Measurements from ENCODE around the gene ALG9. TPM values are rescaled to one million over a fixed set of nuclear protein-coding genes. Genes with fewer than 3 reads are reported as not detected.
A peak's percentile ranks its signal among the peaks of the same experiment; 100 is the strongest.

Gene ALG9
- total and polyA plus RNA-seq, 2 of the 4 experiments (the other 2 are of a cell fraction): 20.7 to 35.7 TPM

DNA sequence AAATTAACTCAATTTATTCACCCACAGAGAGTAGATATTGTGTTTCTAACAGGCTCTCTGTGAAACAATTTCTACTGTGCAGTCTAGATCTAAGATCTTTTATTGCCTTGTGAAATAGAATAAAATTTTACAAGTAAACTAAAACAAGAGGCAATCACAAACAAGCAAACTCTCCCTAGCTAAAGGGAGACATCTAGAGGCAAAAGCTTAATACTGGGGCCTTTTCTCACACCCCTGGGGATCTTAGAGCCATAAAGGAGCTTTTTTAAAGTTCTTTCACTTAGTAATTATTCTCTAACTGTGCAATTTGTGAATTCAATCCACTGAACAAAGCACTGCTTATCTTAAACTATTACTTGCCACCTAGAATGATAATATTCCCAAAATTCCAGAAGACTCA is 19.7 kb downstream of the ALG9 start:
- no TSS peak for BruUV-seq (replicated peaks)
- Histone ChIP-seq H3K9me1 (ENCODE audit: insufficient read depth, low read length) (peaks cover 3% of the 10 kb centered on the region; the same call in 1 of the 2 replicates), H2BK5ac (ENCODE audit: low read depth, low read length, poor library complexity, severe bottlenecking) (no peak overlapping the region), H2BK120ac (ENCODE audit: low read depth, low read length) (no peak overlapping the region), H3K14ac (replicated peaks; ENCODE audit: low read depth, low read length) (no peak overlapping the region), H3K4me1 (ENCODE audit: control insufficient read depth, insufficient read depth, low read length) (peaks cover 5% of the 10 kb centered on the region), H3K36me3 (ENCODE audit: control insufficient read depth, insufficient read depth, low read length) (peaks cover 7% of the 10 kb centered on the region), H3K4me3 (ENCODE audit: insufficient read depth, low read depth, low read length) (no peak overlapping the region), H4K5ac (ENCODE audit: low read depth, low read length) (no peak overlapping the region), H4K20me1 (ENCODE audit: insufficient read depth, low read length) (no peaks in the 10 kb centered on the region), H3K18ac (ENCODE audit: low read depth, low read length) (no peak overlapping the region), H3K4ac (ENCODE audit: low read depth, low read length) (no peak overlapping the region), H2BK15ac (ENCODE audit: low read depth, low read length) (no peak overlapping the region), H2AK5ac (ENCODE audit: low read depth, low read length) (no peak overlapping the region), H4K91ac (ENCODE audit: insufficient read depth, low read depth, low read length) (no peak overlapping the region), H3K27ac (ENCODE audit: insufficient read depth, low read length) (no peak overlapping the region), H3K9ac (ENCODE audit: low read depth, low read length) (no peak overlapping the region), H2BK20ac (ENCODE audit: low read depth, low read length) (no peak overlapping the region), H2AK9ac (replicated peaks; ENCODE audit: low read depth, low read length, poor library complexity) (no peak overlapping the region), H4K8ac (ENCODE audit: low read depth in 2 of 2, low read length in 2 of 2) (no peak overlapping the region), H3K4me2 (ENCODE audit: low read depth, low read length) (no peak overlapping the region), H3K23ac (ENCODE audit: low read depth, low read length) (no peak overlapping the region), H3K79me1 (ENCODE audit: low read depth in 1 of 2, low read length in 2 of 2) (no peaks in the 10 kb centered on the region; a peak in 1 of 4 replicates), H2AFZ (replicated peaks; ENCODE audit: low read length, poor library complexity) (no peak overlapping the region), H3K27me3 (ENCODE audit: control insufficient read depth, insufficient read depth, low read length) (no peaks in the 10 kb centered on the region), H3K9me3 (ENCODE audit: control insufficient read depth, insufficient read depth, low read length) (no peaks in the 10 kb centered on the region), H3K56ac (ENCODE audit: extremely low read depth, insufficient read depth, low read length) (no peak overlapping the region)
- TF ChIP-seq RCOR1 (IDR thresholded peaks at IDR 0.05; ENCODE audit: insufficient replicate concordance, low read length) (no peak), FOS (IDR thresholded peaks at IDR 0.05; ENCODE audit: low read depth, low read length) (no peak), RAD21 (IDR thresholded peaks at IDR 0.05; ENCODE audit: low read length) (peak; percentile 50), CHD1 (IDR thresholded peaks at IDR 0.05; ENCODE audit: low read depth, low read length) (no peak), CEBPB (IDR thresholded peaks at IDR 0.05; ENCODE audit: low read depth, low read length) (no peak), NFE2L2 (IDR thresholded peaks at IDR 0.05; ENCODE audit: low read depth, low read length) (no peak), USF2 (IDR thresholded peaks at IDR 0.05; ENCODE audit: low read depth, low read length) (no peak), MAFK (IDR thresholded peaks at IDR 0.05; ENCODE audit: low read depth, low read length) (no peak), SMC3 (IDR thresholded peaks at IDR 0.05; ENCODE audit: low read depth, low read length) (peak; percentile 30; the same call in 1 of the 2 replicates), BHLHE40 (IDR thresholded peaks at IDR 0.05; ENCODE audit: low read depth, low read length) (no peak), MAZ (IDR thresholded peaks at IDR 0.05; ENCODE audit: borderline replicate concordance, low read depth, low read length) (no peak), POLR2A (IDR thresholded peaks at IDR 0.05; ENCODE audit: low read depth, low read length) (no peak), ELK1 (IDR thresholded peaks at IDR 0.05; ENCODE audit: borderline replicate concordance, low read depth, low read length) (no peak), RFX5 (IDR thresholded peaks at IDR 0.05; ENCODE audit: low read depth, low read length) (no peak), CTCF (conservative IDR thresholded peaks at IDR 0.05; ENCODE audit: low read depth, low read length) (peak; percentile 53), MXI1 (IDR thresholded peaks at IDR 0.05; ENCODE audit: borderline replicate concordance, low read depth, low read length) (no peak)
- CTCF ChIA-PET: interaction anchor here (0.7 to 1.1 kb wide), 4 partner anchors 10 to 247 kb away, joined by 3 to 4 read pairs (median 3); no protein-coding TSS in a partner anchor
- dilution Hi-C loops (cut with HindIII; ENCODE audit: low sequenced_read_pairs, unreplicated experiment): no loop called here
- ATAC-seq (ENCODE audit: low read depth) (peak; percentile 59), DNase-seq (peak; percentile 35)
- intact Hi-C loops (cut with micrococcal nuclease): no loop called here
- in situ Hi-C loops (cut with MboI; ENCODE audit: low sequenced_read_pairs): no loop called here
- POLR2A ChIA-PET (ENCODE audit: unreplicated experiment): no interaction called here
